ENCODE results near the gene TRMT1.

The TRMT1 gene

DNA sequence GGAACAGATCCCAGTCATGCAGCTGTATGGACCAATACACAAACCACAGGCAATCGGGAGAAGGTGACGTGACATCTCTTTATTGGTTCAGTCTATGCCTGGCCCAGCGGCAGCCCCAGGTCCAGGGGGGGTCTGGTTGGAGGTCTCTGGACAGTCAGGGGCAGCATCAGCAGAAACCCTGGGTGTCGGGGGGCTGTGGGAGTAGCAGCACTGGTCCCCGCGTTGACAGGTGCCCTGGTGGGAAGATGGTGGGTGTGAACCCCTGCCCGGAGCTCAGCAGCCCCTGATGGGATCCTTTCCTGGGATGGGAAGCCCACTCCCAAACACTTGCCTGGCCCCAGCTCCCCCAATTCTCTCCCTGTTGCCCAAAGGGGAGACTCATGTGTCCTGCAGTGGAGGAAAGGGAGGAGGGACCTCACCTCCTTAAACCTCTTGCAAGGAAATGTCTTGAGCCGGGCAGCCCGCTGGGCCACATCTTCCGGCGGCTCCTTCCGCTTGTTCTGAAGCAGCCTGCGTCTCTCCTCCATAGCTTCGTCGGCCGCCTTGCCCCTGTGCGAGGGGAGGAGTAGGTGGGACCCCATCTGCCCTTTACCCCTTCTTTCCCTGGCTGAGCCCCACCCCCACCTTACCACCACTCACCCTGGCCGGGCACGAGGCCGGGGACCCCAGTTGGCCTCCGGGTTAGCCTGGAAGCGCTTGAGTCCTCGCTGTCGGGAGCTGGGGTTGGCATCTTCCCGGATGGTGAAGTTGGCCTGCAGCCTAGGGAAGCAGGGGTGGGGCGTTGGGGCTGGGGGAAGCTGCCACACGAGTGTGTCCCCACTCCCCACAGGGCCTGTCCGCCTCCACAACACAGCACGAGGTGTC lies 11.5 kb downstream of the TRMT1 start:
- peak overlapping the region; percentile 41; the same call in 1 of the 2 replicates for H3K4me3 ChIP-seq (ENCODE audit: low read length)
- DNase-seq (ENCODE audit: low read depth, low spot score): no peak

- peak overlapping the region; percentile 41 for H3K4me3 ChIP-seq (ENCODE audit: low read length)
- DNase-seq (ENCODE audit: low read depth, low spot score): no peak
Observed at GRCh38 chr19:13104360-13104847, 12.1 kb downstream of the TRMT1 start.

- no peak for DNase-seq (ENCODE audit: low read depth, low spot score)
- peak overlapping the region; percentile 41 for H3K4me3 ChIP-seq (ENCODE audit: low read length)
Observed at GRCh38 chr19:13103581-13104359, 12.8 kb downstream of the TRMT1 start.

DNA sequence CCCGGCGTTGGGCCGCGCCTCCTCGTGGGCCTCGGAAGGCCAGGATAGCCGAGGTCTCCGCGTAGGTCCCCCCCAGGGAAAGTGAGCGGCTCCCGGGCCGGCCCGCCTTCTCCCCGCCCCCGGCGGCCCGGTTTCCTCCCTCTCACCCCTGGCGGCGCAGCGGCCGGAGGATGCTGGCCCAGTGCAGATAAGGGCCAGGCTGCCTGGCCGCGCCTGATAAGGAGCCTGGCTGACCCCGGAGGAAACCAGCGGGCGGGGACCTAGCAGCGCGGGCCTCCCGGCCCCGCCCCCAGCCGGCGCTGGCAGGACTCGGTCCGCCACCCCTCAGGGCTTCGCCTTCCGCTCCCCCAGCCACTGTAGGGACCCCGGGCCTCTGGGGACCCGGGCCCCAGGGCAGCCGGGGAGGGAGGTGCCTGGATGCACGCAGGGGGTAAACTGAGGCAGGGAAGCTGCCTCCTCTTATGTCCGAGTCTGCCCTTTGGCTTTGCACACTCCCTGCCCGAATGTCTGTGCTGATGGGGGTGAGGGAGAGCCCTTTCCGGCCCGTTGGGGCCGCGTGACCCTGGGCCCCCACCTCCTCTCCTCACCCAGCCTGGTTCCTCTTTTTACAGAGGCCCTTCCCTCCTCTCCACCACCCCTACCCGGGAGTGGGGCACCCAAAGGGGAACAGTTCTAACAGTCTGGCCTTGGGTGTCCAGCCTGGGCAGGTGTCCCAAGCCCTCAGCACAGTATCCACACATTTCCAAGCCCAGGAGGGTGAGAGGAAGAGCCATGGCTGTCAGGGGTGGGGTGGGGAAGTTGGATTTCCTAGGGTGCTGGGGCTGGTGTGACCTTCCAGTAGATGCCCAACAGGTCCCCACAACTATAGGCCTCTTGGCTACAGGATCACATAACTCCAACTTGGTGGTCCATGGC lies 13.6 kb downstream of the TRMT1 start, which contains the start of gene LYL1:
LYL1 (minus strand) TSS at position 193 of the 915 bp plus-strand sequence. CDS start 1,687 bp downstream, outside the sequence.
- no peak for DNase-seq (ENCODE audit: low read depth, low spot score)
- H3K4me3 ChIP-seq (ENCODE audit: low read length): no peak within 1 kb of the TSS

- H3K4me3 ChIP-seq (ENCODE audit: low read length): no peak overlapping the region
Observed at GRCh38 chr19:13102416-13102665, 14.2 kb downstream of the TRMT1 start.

DNA sequence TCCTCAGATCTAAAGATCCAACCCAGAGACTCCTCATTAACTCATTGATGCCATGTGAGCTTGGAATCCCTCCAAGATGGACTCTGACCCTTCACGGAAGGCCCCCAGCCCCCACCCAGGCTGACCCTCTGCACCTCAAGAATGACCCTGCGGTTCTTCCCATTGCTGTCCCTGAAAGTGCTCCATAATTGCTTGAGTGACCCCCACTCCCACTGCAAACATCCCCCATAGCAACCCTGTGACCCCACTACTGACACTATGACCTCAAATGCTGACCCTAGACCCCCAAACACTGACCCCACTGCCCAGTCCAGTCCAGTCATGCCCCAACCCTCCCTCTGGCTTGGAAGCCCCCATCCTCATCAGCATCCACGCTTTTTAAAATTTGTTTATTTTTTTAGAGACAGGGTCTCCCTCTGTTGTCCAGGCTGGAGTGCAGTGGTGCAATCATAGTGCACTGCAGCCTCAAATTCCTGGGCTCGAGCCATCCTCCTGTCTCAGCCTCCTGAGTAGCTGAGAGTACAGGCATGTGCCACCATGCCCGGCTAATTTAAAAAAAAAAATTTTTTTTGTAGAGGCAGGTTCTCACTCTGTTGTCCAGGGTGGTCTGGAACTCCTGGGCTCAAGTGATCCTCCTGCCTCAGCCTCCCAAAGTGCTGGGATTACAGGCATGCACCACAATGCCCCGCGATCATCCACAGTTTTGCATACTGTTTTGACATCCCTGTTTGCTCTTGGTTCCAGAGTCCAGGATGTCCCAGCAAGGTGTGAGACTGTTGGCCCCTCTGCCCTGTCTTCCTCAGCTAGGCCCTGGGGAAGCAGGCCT lies 14.7 kb downstream of the TRMT1 start:
- no peak for DNase-seq (ENCODE audit: low read depth, low spot score)
- H3K4me3 ChIP-seq (ENCODE audit: low read length): no peak overlapping the region

More at GRCh38 chr19:13102416-13102665, 14.2 kb downstream of the TRMT1 start:
- DNase-seq (ENCODE audit: low read depth, low spot score): no peak

GRCh38 chr19:13100841-13101589 lies 15.5 kb downstream of the TRMT1 start:
- no peak for DNase-seq (ENCODE audit: low read depth, low spot score)
- no peak overlapping the region for H3K4me3 ChIP-seq (ENCODE audit: low read length)

GRCh38 chr19:13100031-13100588 lies 16.4 kb downstream of the TRMT1 start:
- peak overlapping the region; percentile 58 for H3K4me3 ChIP-seq (ENCODE audit: low read length)
- DNase-seq (ENCODE audit: low read depth, low spot score): peak; percentile 79

DNA sequence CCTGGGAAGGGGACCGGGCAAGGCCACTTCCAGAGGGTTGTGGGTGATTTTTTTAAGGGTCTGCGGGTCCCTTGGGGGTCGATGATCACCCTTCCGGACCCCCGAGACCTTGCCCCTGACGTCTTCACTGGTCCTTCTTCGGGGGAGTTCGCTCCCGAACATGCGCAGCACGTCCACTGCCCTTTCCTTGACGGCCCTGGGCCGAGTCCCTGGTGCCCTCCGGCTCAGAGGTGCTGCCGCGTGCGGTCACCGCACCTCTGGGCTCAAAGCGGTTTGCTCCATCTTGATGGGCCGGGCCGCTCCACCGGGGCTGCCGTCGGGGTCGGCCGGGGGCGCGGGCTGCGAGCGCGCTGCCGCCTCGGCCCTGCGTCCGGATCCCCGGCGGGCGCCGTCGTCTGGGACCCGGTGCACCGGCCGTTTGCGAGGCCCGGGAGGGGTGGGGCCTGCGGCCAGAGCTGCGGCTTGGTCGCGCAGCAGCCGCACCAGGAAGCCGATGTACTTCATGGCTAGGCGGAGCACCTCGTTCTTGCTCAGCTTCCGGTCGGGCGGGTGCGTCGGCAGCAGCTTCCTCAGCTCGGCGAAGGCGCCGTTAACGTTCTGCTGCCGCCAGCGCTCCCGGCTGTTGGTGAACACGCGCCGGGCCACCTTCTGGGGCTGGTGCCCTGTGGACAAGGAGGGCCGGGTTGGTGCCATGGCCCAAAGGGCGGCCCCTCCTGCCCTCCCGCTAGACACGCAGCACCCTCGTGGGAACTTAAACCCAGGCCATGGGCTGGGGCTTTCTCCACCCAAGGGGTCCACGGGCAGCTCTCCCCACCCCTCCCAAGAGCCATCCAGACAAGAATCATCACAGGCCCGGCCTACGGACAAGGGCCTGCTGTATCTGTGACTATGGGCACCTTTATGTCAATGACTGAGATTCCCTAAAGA lies 17.2 kb downstream of the TRMT1 start:
- peak overlapping the region; percentile 58 for H3K4me3 ChIP-seq (ENCODE audit: low read length)
- DNase-seq (ENCODE audit: low read depth, low spot score): peak; percentile 79

DNA sequence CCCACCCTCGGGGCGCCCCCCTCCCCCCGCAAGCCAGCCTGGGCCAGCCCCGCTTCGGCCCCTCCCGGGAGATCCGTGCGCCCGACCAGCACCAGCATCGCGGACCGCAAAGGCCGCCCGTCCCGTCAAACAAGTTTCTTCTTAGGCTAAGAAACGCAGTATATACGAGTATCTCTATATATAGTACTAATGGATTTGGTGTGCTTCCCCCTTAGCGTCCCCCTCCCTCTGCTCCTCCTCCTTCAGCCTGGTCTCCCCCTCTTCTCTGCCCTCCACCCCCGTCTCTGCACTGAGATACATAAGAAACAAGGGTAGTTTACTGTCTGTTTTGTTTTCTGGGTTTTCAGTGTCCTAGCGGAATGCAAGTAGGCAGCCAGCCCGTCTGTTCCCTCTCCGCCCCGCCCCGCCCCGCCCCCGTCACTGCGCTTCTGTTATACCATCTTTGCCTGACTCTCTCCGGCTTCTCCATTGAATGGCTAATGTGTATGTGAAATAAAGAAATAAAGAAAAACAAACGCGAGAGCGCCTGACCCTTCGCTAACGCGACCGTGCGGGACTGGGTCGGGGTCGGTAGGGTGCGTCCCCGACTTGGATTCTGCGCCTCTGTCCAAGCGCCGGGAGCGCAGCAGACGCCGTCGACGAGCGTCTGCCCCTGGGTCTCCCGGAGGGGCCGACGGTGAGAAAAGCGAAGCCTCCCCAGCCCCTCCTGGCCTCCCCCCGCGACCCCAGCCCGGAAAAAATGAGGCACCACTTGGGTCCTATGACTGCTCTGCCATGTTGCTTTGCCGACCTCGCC lies 18.1 kb downstream of the TRMT1 start:
- H3K4me3 ChIP-seq (ENCODE audit: low read length): peak overlapping the region; percentile 58
- no peak for DNase-seq (ENCODE audit: low read depth, low spot score)

DNA sequence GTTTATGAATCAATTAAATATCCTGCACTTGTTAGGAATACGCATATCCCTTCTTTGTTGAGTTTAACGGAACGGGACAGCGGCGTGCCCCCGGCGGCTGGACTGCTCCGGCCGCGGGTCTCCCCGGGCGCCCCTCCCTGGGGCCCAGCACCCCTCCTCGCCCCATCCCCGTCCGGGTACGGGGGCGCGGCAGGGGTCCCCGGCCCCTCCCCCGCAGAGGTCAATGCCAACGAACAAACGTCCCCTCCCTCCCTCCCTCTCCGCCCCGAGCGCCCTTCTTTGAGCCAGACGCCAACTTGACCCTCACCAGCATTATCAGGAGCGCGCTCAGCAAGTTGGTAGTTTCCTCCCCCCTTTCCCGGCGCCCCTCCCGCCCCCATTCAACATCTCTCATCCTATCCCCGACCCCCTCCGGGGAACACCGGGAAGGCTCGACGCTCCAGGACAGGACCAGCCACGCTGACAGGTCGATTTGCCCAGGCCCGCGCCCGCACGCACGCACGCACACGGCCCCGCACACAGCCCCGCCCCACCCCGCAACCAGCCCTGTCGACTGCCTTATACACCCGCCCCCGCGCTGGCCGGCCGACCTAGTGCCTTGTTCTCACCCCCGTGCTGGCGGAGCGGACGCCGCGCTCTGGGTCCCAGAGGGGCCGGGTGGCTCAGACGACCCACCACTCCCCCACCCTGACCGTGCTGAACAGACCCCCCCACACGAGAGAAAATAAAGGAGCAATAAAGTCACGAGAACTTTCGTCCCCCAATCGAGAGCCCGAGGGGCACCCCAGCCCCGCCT lies 18.9 kb downstream of the TRMT1 start:
- no peak for DNase-seq (ENCODE audit: low read depth, low spot score)
- no peak overlapping the region for H3K4me3 ChIP-seq (ENCODE audit: low read length)

DNA sequence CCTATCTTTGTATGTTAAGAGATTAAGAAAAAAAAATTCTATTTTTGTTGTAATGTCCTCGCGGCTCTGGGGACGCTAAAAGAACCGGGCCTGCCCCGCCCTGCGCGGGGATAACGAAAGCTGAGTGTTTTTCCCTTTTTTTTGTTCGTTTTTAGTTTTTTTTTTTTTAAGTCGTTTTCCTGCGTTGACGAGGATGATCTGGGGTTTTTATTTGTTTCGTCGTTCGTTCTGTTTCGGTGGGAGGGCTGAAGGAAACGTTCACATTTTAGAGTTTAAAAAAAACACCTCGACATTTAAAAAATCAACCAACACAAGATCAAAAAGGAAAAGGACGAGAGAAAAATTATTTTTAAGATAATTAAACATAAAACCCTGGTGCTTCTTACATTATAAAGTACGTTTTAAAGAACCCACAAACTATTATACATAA lies 19.5 kb downstream of the TRMT1 start:
- no peak overlapping the region for H3K4me3 ChIP-seq (ENCODE audit: low read length)
- no peak for DNase-seq (ENCODE audit: low read depth, low spot score)

DNA sequence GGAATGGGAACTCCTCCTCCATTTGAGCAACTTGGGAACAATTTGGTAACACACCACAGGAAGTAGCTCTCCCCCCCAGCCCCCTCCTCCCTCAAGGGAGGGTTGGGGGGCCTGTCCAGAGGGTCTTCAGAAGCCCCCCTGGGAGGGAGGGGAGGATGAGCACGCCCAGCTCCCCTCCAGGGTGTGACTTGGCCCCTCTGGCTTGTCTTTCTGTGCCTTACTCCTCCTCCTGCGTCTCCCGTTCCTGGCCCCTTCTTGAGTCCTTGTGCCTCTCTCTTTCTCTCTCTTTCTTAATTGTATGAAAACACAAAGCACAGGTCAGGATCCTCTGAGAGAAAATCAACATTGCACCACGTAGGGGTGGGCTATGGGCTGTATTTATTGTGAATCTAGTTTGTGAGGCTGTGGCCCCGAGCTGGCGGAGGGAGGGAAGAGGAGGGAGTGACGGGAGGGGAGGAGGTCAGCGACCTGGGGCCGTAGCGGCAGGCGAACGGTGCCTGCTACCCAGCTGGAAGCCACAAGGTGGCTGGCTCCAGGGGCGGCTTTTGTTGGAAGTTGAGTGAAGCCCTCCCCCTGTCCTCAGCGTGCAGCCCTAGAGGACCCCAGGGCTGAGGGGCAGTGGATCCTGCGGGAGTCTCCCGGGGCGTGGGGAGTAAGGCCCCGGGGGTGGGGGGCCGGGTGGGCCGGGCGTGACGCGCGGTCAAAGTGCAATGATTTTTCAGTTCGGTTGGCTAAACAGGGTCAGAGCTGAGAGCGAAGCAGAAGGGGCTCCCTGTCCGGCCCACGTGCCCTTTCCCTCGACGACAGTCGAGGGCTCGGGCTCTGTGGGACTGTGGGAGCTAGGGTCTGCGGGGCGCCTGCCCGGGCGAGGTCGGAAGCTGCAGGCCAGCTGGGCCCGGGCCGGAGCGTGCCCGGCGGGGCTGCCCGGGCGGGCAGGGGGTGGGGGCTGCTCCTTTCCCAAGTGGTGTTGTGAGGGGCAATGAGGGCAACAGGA lies 20.3 kb downstream of the TRMT1 start:
- H3K4me3 ChIP-seq (ENCODE audit: low read length): no peak overlapping the region

DNA sequence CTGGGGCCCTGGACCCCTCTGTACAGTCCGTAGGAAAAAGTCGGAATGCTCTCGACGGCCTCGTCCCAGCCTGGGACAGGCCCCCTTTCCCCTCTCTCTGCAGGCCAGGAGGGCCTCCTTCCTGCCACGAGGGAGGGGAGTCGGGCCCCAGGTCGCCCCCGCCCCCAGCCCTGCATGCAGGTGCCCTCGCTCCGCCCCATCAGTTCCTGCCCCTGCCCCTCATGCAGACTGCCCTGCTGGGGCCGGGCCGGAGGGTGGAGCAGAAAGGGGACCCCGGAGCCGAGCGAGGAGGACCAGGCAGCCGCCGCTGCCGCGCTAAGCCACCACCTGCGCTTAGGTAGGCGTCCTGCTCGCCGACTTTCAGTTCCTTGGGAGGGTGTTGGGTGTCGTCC lies 21.2 kb downstream of the TRMT1 start:
- H3K4me3 ChIP-seq (ENCODE audit: low read length): no peak overlapping the region
- no peak for DNase-seq (ENCODE audit: low read depth, low spot score)

More for the DNA sequence above, 20.3 kb downstream of the TRMT1 start:
- DNase-seq (ENCODE audit: low read depth, low spot score): no peak
